Subcutaneous adipose tissue (tissue), 4 donors: ENCODE results near the gene UBASH3B. TPM values are rescaled to one million over a fixed set of nuclear protein-coding genes. Genes with fewer than 3 reads are reported as not detected.

ENCODE experiments used
- total RNA-seq, 4 donors: library from RNA; depleted of rRNA; stranded (reverse); fragments of >200 nt; gene quantifications; one replicate each; pipeline ENCODE4 v1.1.0, GENCODE V29; 2016
- TF ChIP-seq, protein P1 (sequence below): fragments of 450-650 bp; IDR thresholded peaks from one replicate; pipeline ENCODE4 v1.5.1; 2016; ENCODE audit warnings: low read depth, mild to moderate bottlenecking, control low read depth, antibody characterized with exemption, moderate library complexity

The UBASH3B gene
- total RNA-seq, 4 donors from 2014 or later = 2.4 to 15.3 (median 7.1) TPM

DNA sequence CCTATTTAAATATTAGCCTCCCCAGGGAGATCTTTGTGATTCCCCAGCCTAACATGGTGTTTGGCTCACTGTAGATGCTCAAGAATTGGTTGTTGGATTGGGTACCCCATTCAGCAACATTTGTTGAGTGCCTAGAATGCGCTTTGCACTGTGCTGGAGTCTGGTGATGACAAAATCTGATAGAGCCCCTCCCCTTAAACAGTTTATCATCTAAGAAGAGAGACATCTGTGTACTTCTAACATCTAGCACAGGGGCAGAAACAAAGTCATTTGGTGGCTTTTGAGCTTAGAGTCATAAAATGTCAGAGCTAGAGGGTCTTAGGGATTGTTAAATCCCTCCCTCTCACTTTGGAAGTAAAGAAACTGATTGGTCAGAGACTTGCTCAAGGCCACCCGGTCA is 73.0 kb downstream of the UBASH3B start:
- TF ChIP-seq, protein P1, sequence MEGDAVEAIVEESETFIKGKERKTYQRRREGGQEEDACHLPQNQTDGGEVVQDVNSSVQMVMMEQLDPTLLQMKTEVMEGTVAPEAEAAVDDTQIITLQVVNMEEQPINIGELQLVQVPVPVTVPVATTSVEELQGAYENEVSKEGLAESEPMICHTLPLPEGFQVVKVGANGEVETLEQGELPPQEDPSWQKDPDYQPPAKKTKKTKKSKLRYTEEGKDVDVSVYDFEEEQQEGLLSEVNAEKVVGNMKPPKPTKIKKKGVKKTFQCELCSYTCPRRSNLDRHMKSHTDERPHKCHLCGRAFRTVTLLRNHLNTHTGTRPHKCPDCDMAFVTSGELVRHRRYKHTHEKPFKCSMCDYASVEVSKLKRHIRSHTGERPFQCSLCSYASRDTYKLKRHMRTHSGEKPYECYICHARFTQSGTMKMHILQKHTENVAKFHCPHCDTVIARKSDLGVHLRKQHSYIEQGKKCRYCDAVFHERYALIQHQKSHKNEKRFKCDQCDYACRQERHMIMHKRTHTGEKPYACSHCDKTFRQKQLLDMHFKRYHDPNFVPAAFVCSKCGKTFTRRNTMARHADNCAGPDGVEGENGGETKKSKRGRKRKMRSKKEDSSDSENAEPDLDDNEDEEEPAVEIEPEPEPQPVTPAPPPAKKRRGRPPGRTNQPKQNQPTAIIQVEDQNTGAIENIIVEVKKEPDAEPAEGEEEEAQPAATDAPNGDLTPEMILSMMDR = no peak

DNA sequence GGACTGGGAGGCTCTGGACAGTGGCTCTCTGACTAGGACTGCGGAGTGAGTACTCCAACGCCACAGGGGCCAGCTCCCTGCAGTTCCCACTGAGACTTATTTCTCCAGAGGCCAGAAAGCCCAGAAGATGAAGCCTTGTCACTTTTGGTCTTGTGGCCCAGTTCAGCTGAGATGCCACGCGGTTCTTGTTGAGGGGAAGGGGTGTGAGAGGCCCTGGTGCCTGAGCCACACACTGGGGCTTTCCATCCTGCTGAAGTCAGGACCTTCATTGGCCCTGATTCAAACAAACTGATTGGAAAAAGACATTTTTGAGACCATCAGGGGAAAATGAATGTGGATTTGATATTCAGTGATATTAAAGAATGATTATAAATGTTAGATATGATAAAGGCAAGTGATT is 73.6 kb downstream of the UBASH3B start:
- TF ChIP-seq, protein P1 = no peak

GRCh38 chr11:122731500-122731913 is 76.0 kb downstream of the UBASH3B start:
- TF ChIP-seq, protein P1 = no peak

GRCh38 chr11:122732342-122733315 is 77.1 kb downstream of the UBASH3B start:
- TF ChIP-seq, protein P1 = no peak

DNA sequence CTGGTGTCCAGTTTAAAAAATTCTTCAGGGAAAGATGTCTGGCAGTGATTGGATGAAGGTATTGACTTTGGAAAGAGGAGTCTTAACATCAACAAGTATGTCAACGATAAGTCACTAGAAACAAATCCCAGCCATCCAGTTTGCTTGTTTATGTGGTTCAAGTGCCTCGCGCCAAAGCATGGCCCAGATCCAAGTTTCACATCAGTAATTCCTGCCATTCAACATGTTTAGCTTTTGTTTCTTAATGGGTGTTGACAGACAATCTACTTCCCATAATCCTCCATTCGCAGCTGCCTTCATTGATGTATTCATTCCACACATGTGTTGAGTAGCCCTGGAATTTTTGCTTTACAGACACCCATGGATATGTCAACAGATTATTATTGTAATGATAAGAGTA is 77.8 kb downstream of the UBASH3B start:
- TF ChIP-seq, protein P1 = no peak

GRCh38 chr11:122734848-122735496 is 79.5 kb downstream of the UBASH3B start:
- TF ChIP-seq, protein P1 = no peak

DNA sequence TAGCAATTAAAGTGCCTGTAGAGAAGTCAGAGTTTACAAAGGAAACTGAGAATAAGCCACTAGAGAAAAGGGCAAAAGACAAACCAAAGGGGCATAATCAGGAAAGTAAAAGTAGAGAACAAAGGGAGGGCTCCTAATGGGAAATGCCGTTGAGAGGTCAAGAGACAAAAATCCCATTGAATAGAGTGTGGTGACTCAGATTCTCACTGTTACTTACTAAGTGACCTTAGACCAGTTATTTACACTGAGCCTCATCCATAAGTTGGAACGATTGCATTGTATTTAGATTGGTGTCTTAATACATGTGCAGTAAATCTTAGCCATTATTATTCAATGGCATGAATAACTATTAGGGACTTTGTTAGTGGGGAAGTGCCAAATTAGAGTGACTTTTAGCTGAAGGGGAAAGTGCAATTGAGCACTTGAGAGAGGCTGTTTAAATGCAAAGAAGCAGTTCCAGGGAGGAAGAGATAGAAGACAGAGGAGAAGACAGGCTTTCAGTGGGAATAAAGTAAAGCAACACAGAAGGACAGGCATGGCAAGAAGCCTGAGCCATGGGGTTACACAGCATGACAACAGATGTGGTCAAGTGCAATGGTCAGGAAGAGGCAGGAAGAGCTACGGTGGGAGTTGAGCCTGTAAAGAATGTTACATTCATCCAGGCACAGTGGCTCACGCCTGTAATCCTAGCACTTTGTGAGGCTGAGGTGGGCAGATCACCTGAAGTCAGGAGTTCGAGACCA is 82.6 kb downstream of the UBASH3B start:
- TF ChIP-seq, protein P1 = no peak
